ENCODE measurements around the gene SMIM26.

SMIM26 gene

DNA sequence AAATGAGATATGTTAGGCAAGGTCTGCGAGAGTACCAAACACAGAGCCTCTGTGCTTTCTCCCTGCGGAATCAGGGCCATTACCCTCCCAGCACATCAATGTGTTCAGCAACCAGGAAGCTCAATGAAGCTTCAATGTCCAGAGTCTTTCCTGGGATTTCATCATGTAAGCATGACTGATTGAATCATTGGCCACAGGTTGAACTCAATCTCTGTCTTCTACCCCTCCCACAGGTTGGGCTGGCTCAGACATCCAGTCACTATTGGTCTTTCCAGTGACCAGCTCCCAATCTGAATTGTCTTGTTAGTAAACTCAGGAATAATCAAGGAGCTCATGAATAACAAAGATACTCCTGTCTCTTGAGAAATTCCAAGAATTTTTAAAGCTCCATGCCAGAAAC lies 17.9 kb downstream of the SMIM26 start:
- peak; percentile 4 for DNase-seq

- DNase-seq: peak; percentile 89
Observed at GRCh38 chr20:18587665-18588573, 20.7 kb downstream of the SMIM26 start, which contains the start of gene DTD1. Gene DTD1, plus strand, starts transcription at chr20:18588054. Its CDS starts 19 bp downstream, at chr20:18588073.

DNA sequence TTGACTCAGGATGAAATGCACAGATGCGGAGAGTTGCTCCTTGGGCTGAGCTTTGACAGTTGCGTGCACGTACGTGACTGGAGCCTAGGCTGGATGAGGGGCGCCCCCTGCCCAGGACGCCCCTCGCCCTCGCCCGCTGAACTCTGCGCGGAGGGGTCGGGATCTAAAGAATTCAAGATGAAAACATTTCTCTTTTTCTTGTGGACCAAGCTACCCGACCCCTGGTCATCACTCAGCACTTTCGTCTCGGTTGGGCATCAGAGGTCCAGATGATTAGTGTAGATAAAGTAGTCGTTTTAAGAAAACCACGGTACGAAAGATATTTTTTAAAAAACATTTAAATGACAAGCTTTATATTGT lies 21.3 kb downstream of the SMIM26 start:
- no peak for DNase-seq

DNA sequence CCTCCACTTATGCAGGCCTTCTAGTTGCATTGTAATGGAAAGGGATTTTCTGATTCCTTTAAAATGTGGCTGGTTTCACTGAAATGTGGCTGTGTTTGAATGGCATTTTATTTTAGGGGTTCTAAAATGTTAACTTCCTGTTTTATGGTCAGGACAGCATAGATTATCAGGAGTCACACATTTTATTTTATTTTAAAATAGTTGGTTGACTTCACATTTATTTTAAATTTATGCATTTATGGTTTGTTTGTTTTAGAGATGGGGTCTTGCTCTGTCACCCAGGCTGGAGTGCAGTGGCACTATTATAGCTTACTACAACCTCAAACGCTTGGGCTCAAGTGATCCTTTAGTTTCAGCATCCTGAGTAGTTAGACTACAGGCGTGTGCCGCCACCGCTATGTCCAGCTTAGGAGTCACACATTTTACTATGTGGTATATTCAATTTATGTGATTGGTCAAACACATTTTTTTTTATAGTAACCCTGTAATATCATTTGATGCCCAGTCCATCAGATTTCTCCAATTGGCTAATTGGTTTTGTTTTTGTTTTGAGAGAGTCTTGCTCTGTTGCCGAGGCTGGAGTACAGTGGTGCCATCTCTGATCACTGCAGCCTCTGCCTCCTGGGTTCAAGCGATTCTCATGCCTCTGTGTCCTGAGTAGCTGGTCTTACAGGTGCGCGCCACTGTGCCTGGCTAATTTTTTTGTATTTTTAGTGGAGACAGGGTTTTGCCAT lies 22.9 kb downstream of the SMIM26 start:
- no peak for DNase-seq

DNA sequence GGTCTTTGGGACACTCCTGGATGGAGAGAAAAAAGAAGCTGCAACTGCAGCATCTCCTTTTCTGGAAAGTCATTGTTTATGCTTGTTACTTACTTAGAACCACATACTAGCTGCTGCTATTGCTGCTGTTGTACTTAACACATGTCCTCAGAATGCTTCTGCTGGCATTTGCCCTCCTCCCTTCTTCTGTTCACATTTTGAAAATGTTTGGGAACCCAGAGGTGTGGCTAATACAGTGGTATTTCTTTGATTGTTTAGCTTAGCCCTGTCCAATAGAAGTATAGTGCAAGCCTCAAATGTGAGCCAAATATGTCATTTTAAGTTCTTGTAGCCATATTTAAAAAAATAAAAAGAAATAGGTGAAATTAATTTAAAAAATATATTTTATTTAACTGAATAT lies 29.0 kb downstream of the SMIM26 start:
- DNase-seq: no peak

- DNase-seq: no peak
Observed at GRCh38 chr20:18609741-18610140, 42.5 kb downstream of the SMIM26 start.

DNA sequence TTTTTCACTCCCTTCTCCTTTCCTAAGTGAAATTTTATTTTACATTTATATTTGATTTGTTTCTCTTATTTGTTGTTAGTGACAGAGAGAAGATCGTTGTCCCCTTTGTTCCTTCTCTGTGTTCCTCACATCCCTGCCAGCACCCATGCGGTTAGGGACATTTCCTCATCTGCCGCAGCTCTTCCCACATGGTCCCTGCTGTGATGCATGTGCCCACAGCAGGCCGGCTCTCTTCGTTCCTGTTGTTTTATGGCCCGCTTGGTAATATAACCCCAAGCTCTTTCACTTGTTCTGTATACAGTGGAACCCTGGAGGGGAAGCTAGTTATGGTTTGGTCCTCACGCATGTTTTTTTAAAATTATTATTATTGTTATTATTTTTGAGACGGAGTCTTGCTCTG lies 44.3 kb downstream of the SMIM26 start:
- DNase-seq: no peak

DNA sequence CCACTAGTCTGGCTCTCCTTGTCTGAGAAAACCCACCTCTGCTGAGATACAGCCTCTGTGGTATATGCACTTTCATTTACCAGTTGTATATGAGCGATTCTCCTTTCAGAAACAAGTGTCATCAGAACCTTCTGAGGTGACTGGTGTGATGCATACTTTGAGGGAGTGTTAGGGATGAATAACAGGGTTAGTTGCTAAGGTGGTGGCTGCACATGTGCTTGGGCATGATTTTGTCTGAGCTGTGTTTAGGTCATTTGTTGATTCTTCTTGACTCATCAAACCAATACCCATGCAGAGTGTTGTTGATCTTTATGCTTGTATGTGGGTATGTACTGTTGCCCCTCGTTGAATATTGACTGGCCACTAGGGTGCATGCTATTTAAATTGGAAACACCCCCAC lies 46.3 kb downstream of the SMIM26 start:
- no peak for DNase-seq

- DNase-seq: no peak
Observed at GRCh38 chr20:18614244-18614643, 47.0 kb downstream of the SMIM26 start.

GRCh38 chr20:18615020-18615650 lies 47.9 kb downstream of the SMIM26 start:
- no peak for DNase-seq

Data from NCI-H1436 (cell line).